ENCODE measurements around the gene GPC6. TPM values are rescaled to one million over a fixed set of nuclear protein-coding genes. Genes with fewer than 3 reads are reported as not detected.

GPC6 gene
- total RNA-seq, 1 donor from 2014 or later = not detected

- Mint-ChIP-seq H3K9me3 (no peaks in the 10 kb centered on the region), H3K4me1 (no peaks in the 10 kb centered on the region), H3K36me3 (ENCODE audit: low read depth) (no peaks in the 10 kb centered on the region), H3K4me3 (no peak overlapping the region), H3K27me3 (peaks cover 2% of the 10 kb centered on the region), H3K27ac (no peak overlapping the region)
- ATAC-seq (ENCODE audit: low read depth) (no peak), DNase-seq (no peak)
- no peak for TF ChIP-seq CTCF (IDR thresholded peaks at IDR 0.05)
- ChIA-PET CTCF (no interaction called here), POLR2A (no interaction called here)
- intact Hi-C loops (cut with micrococcal nuclease) = no loop called here
Measured at GRCh38 chr13:94394723-94395122, 1168.1 kb downstream of the GPC6 start.

GRCh38 chr13:94395860-94396259 lies 1169.3 kb downstream of the GPC6 start:
- no peak for DNase-seq
- POLR2A ChIA-PET = no interaction called here
- Mint-ChIP-seq H3K4me1 (no peaks in the 10 kb centered on the region), H3K27me3 (peaks cover 2% of the 10 kb centered on the region), H3K4me3 (no peak overlapping the region), H3K36me3 (ENCODE audit: low read depth) (no peaks in the 10 kb centered on the region), H3K9me3 (no peaks in the 10 kb centered on the region), H3K27ac (no peak overlapping the region)
- intact Hi-C loops (cut with micrococcal nuclease) = no loop called here
- CTCF ChIA-PET = no interaction called here
- no peak for ATAC-seq (ENCODE audit: low read depth)
- TF ChIP-seq CTCF (IDR thresholded peaks at IDR 0.05) = no peak

- ChIA-PET POLR2A (no interaction called here), CTCF (no interaction called here)
- Mint-ChIP-seq H3K27me3 (peaks cover 2% of the 10 kb centered on the region), H3K4me1 (no peaks in the 10 kb centered on the region), H3K36me3 (ENCODE audit: low read depth) (no peaks in the 10 kb centered on the region), H3K4me3 (no peak overlapping the region), H3K9me3 (no peaks in the 10 kb centered on the region), H3K27ac (no peak overlapping the region)
- intact Hi-C loops (cut with micrococcal nuclease) = no loop called here
- TF ChIP-seq CTCF (IDR thresholded peaks at IDR 0.05) = no peak
- ATAC-seq (ENCODE audit: low read depth) = no peak
- no peak for DNase-seq
Measured at GRCh38 chr13:94399812-94400211, 1173.2 kb downstream of the GPC6 start.

- Mint-ChIP-seq H3K4me1 (no peaks in the 10 kb centered on the region), H3K36me3 (ENCODE audit: low read depth) (no peaks in the 10 kb centered on the region), H3K27me3 (peaks cover 2% of the 10 kb centered on the region), H3K9me3 (no peaks in the 10 kb centered on the region), H3K27ac (no peak overlapping the region), H3K4me3 (no peak overlapping the region)
- intact Hi-C loops (cut with micrococcal nuclease) = no loop called here
- CTCF ChIA-PET = no interaction called here
- POLR2A ChIA-PET = no interaction called here
- DNase-seq (no peak), ATAC-seq (ENCODE audit: low read depth) (no peak)
- no peak for TF ChIP-seq CTCF (IDR thresholded peaks at IDR 0.05)
Measured at GRCh38 chr13:94400874-94401273, 1174.3 kb downstream of the GPC6 start.

- H3K27me3 Mint-ChIP-seq = peaks cover 3% of the 10 kb centered on the region
- no peaks in the 10 kb centered on the region for H3K9me3 Mint-ChIP-seq
- TF ChIP-seq CTCF (IDR thresholded peaks at IDR 0.05) = no peak
- POLR2A ChIA-PET = no interaction called here
- H3K27ac Mint-ChIP-seq = no peak overlapping the region
- no peaks in the 10 kb centered on the region for H3K36me3 Mint-ChIP-seq (ENCODE audit: low read depth)
- ATAC-seq (ENCODE audit: low read depth) = no peak
- H3K4me1 Mint-ChIP-seq = no peaks in the 10 kb centered on the region
- no peak overlapping the region for H3K4me3 Mint-ChIP-seq
- intact Hi-C loops (cut with micrococcal nuclease) = no loop called here
- CTCF ChIA-PET = no interaction called here
- no peak for DNase-seq
Measured at GRCh38 chr13:94408314-94409036, 1181.9 kb downstream of the GPC6 start.
